HG02588 (cell line): Measurements from ENCODE around the gene EFCAB8.

ENCODE experiments used
- ATAC-seq: cut with Tn5 transposase; IDR thresholded peaks from one replicate; pipeline ENCODE4 v1.9.1; 2021; ENCODE audit warnings: mild to moderate bottlenecking, moderate library complexity; ENCODE audit not compliant: unreplicated experiment

Gene EFCAB8

GRCh38 chr20:33002087-33002808, 143.5 kb downstream of the EFCAB8 start:
- no peak for ATAC-seq

GRCh38 chr20:33004141-33004751, 145.5 kb downstream of the EFCAB8 start, which contains the start of gene SUN5:
TSS of gene SUN5 (minus strand) at chr20:33004433. CDS start at chr20:33004340, 93 bp downstream.
- no peak for ATAC-seq

DNA sequence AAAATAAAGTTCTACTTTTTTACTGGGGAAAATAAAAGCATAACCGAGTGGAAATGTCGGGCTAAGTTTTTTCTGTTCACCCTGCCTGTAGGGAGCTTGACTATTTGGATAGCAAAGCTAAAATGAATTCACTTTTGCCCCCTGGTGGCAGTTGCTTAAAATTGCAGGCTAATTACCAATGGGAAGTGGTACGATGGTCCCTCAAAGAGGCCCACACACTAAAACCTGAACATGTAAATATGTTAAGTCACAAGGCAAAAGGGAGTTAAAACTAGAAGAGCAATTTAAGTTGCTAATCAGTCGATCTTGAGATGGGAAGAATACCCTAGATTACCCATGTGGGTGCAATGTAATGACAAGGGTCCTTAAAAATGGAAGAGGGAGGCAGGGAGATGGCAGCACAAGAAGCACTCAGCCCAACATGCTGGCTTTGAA, 146.4 kb downstream of the EFCAB8 start:
- no peak for ATAC-seq

GRCh38 chr20:33005908-33006775, 147.4 kb downstream of the EFCAB8 start:
- no peak for ATAC-seq

GRCh38 chr20:33006776-33007375, 148.2 kb downstream of the EFCAB8 start:
- no peak for ATAC-seq

GRCh38 chr20:33007376-33008335, 148.9 kb downstream of the EFCAB8 start, which contains the start of gene BPIFB2:
TSS of gene BPIFB2 (plus strand) at chr20:33007704. CDS start at chr20:33008575, 871 bp downstream.
- ATAC-seq: no peak

DNA sequence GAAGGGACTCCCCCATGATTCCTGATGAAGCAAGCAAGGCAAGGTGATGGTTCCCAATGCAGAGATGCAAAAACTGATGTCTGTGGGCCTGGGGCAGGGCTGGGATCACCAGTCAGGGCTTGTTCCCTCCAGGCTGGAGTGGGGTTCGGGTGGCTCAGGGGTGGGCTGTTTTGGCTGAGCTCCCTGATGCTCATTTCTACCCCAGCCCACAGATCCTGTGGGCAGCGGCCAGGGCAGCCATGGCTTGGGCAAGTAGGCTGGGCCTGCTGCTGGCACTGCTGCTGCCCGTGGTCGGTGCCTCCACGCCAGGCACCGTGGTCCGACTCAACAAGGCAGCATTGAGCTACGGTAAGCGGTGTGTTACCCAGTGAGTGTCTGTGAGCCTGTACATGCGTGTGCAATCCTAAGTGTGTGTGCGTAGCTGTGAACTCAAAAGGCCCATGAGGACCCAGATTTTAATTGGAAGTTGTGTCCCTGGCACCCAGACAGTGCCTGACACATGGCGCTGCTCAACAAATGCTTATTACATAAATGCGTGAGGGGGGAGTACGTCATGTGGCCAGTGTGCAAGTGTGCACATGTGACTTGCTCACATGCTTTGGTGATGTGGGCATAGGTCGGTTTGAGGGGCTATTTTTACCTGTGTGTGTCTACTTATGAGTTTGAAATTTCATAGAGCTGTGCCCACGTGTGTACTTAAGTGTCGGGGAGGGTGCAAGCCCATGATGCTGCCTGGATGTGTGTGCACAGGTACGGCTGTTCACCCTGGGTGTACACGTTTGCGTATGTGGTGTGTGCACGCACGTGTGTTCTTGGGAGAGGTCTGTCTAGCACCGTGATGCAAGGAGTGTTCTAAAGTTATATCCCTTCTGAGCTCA, 149.9 kb downstream of the EFCAB8 start:
- ATAC-seq: no peak

GRCh38 chr20:33009214-33010132, 150.8 kb downstream of the EFCAB8 start:
- ATAC-seq: no peak

DNA sequence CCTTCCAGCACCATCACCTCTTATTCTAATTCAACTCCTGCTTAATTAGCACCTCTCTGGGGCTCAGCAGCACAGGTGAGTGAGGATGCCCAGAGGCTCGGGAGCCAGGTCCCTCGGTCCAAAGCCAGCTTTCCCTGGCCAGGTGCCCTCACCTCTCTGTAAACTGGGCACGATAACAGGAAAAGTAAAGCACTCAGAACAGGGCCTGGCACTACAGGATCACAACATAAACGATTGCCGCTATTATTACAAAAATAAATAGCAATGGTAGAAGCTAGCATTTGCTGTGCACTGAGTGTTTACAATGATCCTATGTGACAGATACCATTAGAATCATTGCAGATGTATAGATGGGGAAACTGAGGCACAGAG, 151.4 kb downstream of the EFCAB8 start:
- no peak for ATAC-seq

DNA sequence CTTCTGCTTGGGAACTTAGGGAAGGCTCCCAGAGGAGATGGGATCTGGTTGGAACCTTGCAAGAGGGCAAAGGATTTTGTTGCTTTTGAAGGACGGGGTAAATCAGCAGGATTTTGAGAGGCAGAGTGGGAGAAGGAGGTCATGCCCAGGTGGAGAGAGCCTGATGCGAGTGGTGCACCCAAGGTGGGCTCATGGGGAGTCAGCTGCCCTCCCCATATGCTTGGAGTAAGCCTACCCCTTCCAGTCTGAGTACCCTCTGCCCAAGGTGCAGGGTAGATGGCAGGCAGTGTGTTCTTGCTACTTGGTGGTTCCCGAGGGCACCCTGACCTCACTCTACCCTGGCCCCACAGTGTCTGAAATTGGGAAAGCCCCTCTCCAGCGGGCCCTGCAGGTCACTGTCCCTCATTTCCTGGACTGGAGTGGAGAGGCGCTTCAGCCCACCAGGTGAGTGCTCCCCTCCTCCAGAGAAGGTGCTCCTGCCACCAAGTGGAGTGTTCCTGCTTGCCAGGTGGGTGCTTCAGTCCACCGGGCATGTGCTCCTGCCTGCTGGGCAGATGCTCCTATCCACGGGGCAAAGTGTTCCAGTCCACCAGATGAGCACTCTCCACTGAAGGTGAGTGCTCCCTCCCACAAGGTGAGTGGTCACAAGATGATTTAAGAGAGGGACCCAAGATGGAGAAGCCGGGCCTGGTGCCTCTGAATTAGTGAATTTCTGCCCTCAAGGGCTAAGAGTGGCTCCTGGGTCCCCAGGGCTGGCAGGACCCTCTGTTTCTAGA, 152.1 kb downstream of the EFCAB8 start:
- ATAC-seq: no peak
